Lower leg skin (tissue), 4 donors: ENCODE data around the gene DEPDC7. TPM values are rescaled to one million over a fixed set of nuclear protein-coding genes. Genes with fewer than 3 reads are reported as not detected.
"Not testable (repeated sequence)": the region's sequence is repeated elsewhere in the genome, so short reads cannot be mapped to it uniquely, and the experiment has no call there.

ENCODE experiments used
- DNase-seq, 2 donors: peaks; one replicate each; pipeline ENCODE4 v3.0.0-alpha.2; 2019; ENCODE audit warnings: low spot score in 2 of 2
- H3K4me3 ChIP-seq: fragments of 200-600 bp; sonication (generic); 2 replicates; pipeline ENCODE4 v1.5.1; 2017; ENCODE audit warnings: mild to moderate bottlenecking, low read depth; ENCODE audit not compliant: poor library complexity, severe bottlenecking
- CTCF ChIP-seq, 3 donors: fragments of 450-650 bp; IDR thresholded peaks; one replicate each; pipeline ENCODE4 v1.5.1; 2016; ENCODE audit warnings: antibody characterized with exemption in 3 of 3, mild to moderate bottlenecking in 3 of 3, moderate library complexity in 2 of 3
- POLR2A ChIP-seq, 2 donors: fragments of 450-650 bp; IDR thresholded peaks; one replicate each; pipeline ENCODE4 v1.6.1; 2016 to 2017; ENCODE audit warnings: antibody characterized with exemption in 2 of 2, mild to moderate bottlenecking in 1 of 2, moderate library complexity in 1 of 2
- WGBS, 2 donors: methylation state at CpG; one replicate each; pipeline ENCODE4 v1.1.5; 2018; 5-methylcytosine and 5-hydroxymethylcytosine counted together
- intact Hi-C: fragments of 100-400 bp; cut with DNase I; formaldehyde crosslinking; loops from one replicate; pipeline ENCODE4 v1.15.0; 2023; ENCODE audit warnings: low total_unique reads
- total RNA-seq, 4 donors: library from RNA; depleted of rRNA; stranded (reverse); fragments of >200 nt; gene quantifications; one replicate each; pipeline ENCODE4 v1.1.0, GENCODE V29; 2016

Gene DEPDC7
- 1 to 10 TPM; 2.7 to 5.3 (median 4.0) TPM for total RNA-seq

- no peak for TF ChIP-seq POLR2A (IDR thresholded peaks at IDR 0.05)
- TF ChIP-seq CTCF (IDR thresholded peaks at IDR 0.05), result no peak
- intact Hi-C loops, result no loop called here
- DNase-seq, result peak; percentile 81 to 97
- WGBS, 2 donors, result 5 to 8% methylated on average over 56 to 80 of the region's 89 CpGs
- H3K4me3 ChIP-seq, result peak within 1 kb of the TSS; percentile 52
These were observed at the start of gene DEPDC7 for GRCh38 chr11:33015621-33016551. TSS of gene DEPDC7 (plus strand) at chr11:33015878. CDS start at chr11:33015956, 78 bp downstream.

- H3K4me3 ChIP-seq, result no peak overlapping the region
- TF ChIP-seq POLR2A (IDR thresholded peaks at IDR 0.05) (no peak), CTCF (IDR thresholded peaks at IDR 0.05) (no peak)
- no peak for DNase-seq
- WGBS, 2 donors, result 81 to 85% methylated on average over 1 of the region's 1 CpG
- intact Hi-C loops, result no loop called here
These were observed 47.1 kb upstream of the DEPDC7 start for GRCh38 chr11:32968541-32968940.

- DNase-seq, H3K4me3 ChIP-seq, intact Hi-C loops: not testable (repeated sequence)
- WGBS, 2 donors, result 91 to 98% methylated on average over 3 of the region's 3 CpGs
These were observed 43.4 kb upstream of the DEPDC7 start for GRCh38 chr11:32972233-32972632.

- TF ChIP-seq POLR2A (IDR thresholded peaks at IDR 0.05) (no peak), CTCF (IDR thresholded peaks at IDR 0.05) (no peak)
- intact Hi-C loops, result no loop called here
These were observed 42.9 kb upstream of the DEPDC7 start for GRCh38 chr11:32972781-32973180.

GRCh38 chr11:32982626-32983025 lies 33.1 kb upstream of the DEPDC7 start:
- no peak for DNase-seq
- no peak overlapping the region for H3K4me3 ChIP-seq
- TF ChIP-seq POLR2A (IDR thresholded peaks at IDR 0.05) (no peak), CTCF (IDR thresholded peaks at IDR 0.05) (no peak)
- intact Hi-C loops, result no loop called here
- 68 to 73% methylated on average over 2 of the region's 2 CpGs for WGBS, 2 donors

More at GRCh38 chr11:32972781-32973180, 42.9 kb upstream of the DEPDC7 start:
- DNase-seq, result no peak
- 95 to 97% methylated on average over 3 of the region's 3 CpGs for WGBS, 2 donors
- H3K4me3 ChIP-seq, result no peak overlapping the region

- TF ChIP-seq CTCF (IDR thresholded peaks at IDR 0.05), result no peak
- no peak for TF ChIP-seq POLR2A (IDR thresholded peaks at IDR 0.05)
- intact Hi-C loops, result no loop called here
- no peak overlapping the region for H3K4me3 ChIP-seq
- WGBS, 2 donors, result 92 to 97% methylated on average over 2 of the region's 2 CpGs
- no peak for DNase-seq
These were observed 32.2 kb upstream of the DEPDC7 start for GRCh38 chr11:32983506-32983905.
